IMR-90 (cell line): ENCODE results near the gene HPSE2. TPM values are rescaled to one million over a fixed set of nuclear protein-coding genes. Genes with fewer than 3 reads are reported as not detected.

Experiments used
- ATAC-seq: fragments of 200-7000 bp; cut with Tn5 transposase; 2 replicates; pipeline ENCODE4 v1.9.1; 2020; ENCODE audit warnings: low read depth, mild to moderate bottlenecking, moderate library complexity
- BruUV-seq: library from RNA; stranded (reverse); fragments of 400-500 nt; replicated peaks from 2 replicates; lab custom pipeline; 2021; lab: Mats Ljungman, UMichigan
- CTCF ChIA-PET: fragments of 300-600 bp; formaldehyde crosslinking; extraction: SDS; loops from one replicate; lab custom pipeline; 2021; ENCODE audit warnings: antibody characterized with exemption; lab: Yijun Ruan, JAX
- POLR2A ChIA-PET: fragments of 300-600 bp; sonication (Branson Sonifier 250); formaldehyde crosslinking; loops from one replicate; lab custom pipeline; 2022; ENCODE audit warnings: antibody characterized with exemption; ENCODE audit not compliant: unreplicated experiment; lab: Charles Lee
- DNase-seq: peaks from one replicate; pipeline ENCODE4 v3.0.0; 2013
- H2AFZ ChIP-seq: replicated peaks from 2 replicates; pipeline ENCODE3; 2013; ENCODE audit warnings: low read length, mild to moderate bottlenecking; ENCODE audit not compliant: poor library complexity
- H2AK5ac ChIP-seq: 2 replicates; pipeline ENCODE4 v1.6.1; 2013; ENCODE audit warnings: low read depth, low read length, inconsistent platforms
- H2AK9ac ChIP-seq: replicated peaks from 2 replicates; pipeline ENCODE3; 2013; ENCODE audit warnings: mild to moderate bottlenecking, low read depth, low read length, moderate library complexity; ENCODE audit not compliant: poor library complexity
- H2BK120ac ChIP-seq: 2 replicates; pipeline ENCODE4 v1.6.1; 2013; ENCODE audit warnings: low read depth, low read length, inconsistent platforms
- H2BK15ac ChIP-seq: 3 replicates; pipeline ENCODE4 v1.6.1; 2013; ENCODE audit warnings: low read depth, low read length, inconsistent platforms
- H2BK20ac ChIP-seq: 2 replicates; pipeline ENCODE4 v1.6.1; 2013; ENCODE audit warnings: low read depth, mild to moderate bottlenecking, inconsistent platforms, low read length, moderate library complexity
- H2BK5ac ChIP-seq: 2 replicates; pipeline ENCODE4 v1.6.1; 2013; ENCODE audit warnings: mild to moderate bottlenecking, low read depth, low read length, inconsistent platforms; ENCODE audit not compliant: poor library complexity, severe bottlenecking
- H3K14ac ChIP-seq: replicated peaks from 2 replicates; pipeline ENCODE4 v1.6.1; 2013; ENCODE audit warnings: low read depth, low read length, inconsistent platforms
- H3K18ac ChIP-seq: 2 replicates; pipeline ENCODE4 v1.6.1; 2013; ENCODE audit warnings: low read depth, low read length, control low read depth
- H3K23ac ChIP-seq: 2 replicates; pipeline ENCODE4 v1.6.1; 2013; ENCODE audit warnings: low read depth, low read length, inconsistent platforms
- H3K27ac ChIP-seq: 2 replicates; pipeline ENCODE4 v1.5.1; 2013; ENCODE audit warnings: mild to moderate bottlenecking, control low read depth, low read length; ENCODE audit not compliant: insufficient read depth
- H3K27me3 ChIP-seq: 2 replicates; pipeline ENCODE4 v1.6.1; 2013; ENCODE audit warnings: low read length; ENCODE audit not compliant: control insufficient read depth, insufficient read depth
- H3K36me3 ChIP-seq: 2 replicates; pipeline ENCODE4 v1.6.1; 2013; ENCODE audit warnings: low read length, mixed read lengths; ENCODE audit not compliant: control insufficient read depth, insufficient read depth
- H3K4ac ChIP-seq: 2 replicates; pipeline ENCODE4 v1.6.1; 2013; ENCODE audit warnings: low read depth, low read length, inconsistent platforms
- H3K4me1 ChIP-seq: 2 replicates; pipeline ENCODE4 v1.6.1; 2013; ENCODE audit warnings: low read length, mixed read lengths; ENCODE audit not compliant: control insufficient read depth, insufficient read depth
- H3K4me2 ChIP-seq: 2 replicates; pipeline ENCODE4 v1.6.1; 2013; ENCODE audit warnings: low read depth, mild to moderate bottlenecking, control low read depth, low read length, moderate library complexity
- H3K4me3 ChIP-seq: 2 replicates; pipeline ENCODE4 v1.5.1; 2013; ENCODE audit warnings: low read depth, mild to moderate bottlenecking, control low read depth, low read length, moderate library complexity; ENCODE audit not compliant: insufficient read depth
- H3K56ac ChIP-seq: 2 replicates; pipeline ENCODE4 v1.6.1; 2013; ENCODE audit warnings: low read length, inconsistent platforms; ENCODE audit not compliant: insufficient read depth; ENCODE audit errors: extremely low read depth
- H3K79me1 ChIP-seq, 2 experiments: 2 replicates each; pipeline ENCODE4 v1.6.1; 2013; ENCODE audit warnings: low read length in 2 of 2, inconsistent platforms in 1 of 2, low read depth in 1 of 2
- H3K9ac ChIP-seq: 2 replicates; pipeline ENCODE4 v1.6.1; 2013; ENCODE audit warnings: low read depth, low read length, control low read depth
- H3K9me1 ChIP-seq: 2 replicates; pipeline ENCODE4 v1.6.1; 2013; ENCODE audit warnings: low read length, inconsistent platforms; ENCODE audit not compliant: insufficient read depth
- H3K9me3 ChIP-seq: 2 replicates; pipeline ENCODE4 v1.6.1; 2013; ENCODE audit warnings: low read length; ENCODE audit not compliant: control insufficient read depth, insufficient read depth
- H4K20me1 ChIP-seq: 2 replicates; pipeline ENCODE4 v1.6.1; 2013; ENCODE audit warnings: low read length, inconsistent platforms; ENCODE audit not compliant: insufficient read depth
- H4K5ac ChIP-seq: 2 replicates; pipeline ENCODE4 v1.6.1; 2013; ENCODE audit warnings: mild to moderate bottlenecking, low read depth, low read length, control low read depth
- H4K8ac ChIP-seq, 2 experiments: 2 replicates each; pipeline ENCODE4 v1.6.1; 2013; ENCODE audit warnings: low read depth in 2 of 2, low read length in 2 of 2, control low read depth in 1 of 2, inconsistent platforms in 1 of 2
- H4K91ac ChIP-seq: 2 replicates; pipeline ENCODE4 v1.6.1; 2013; ENCODE audit warnings: low read depth, low read length, inconsistent platforms; ENCODE audit not compliant: insufficient read depth
- BHLHE40 ChIP-seq: fragments of 150-350 bp; IDR thresholded peaks from 2 replicates; pipeline ENCODE4 v1.6.1; 2016; ENCODE audit warnings: mild to moderate bottlenecking, low read depth, low read length
- CEBPB ChIP-seq: IDR thresholded peaks from 2 replicates; pipeline ENCODE4 v1.6.1; 2012; ENCODE audit warnings: low read depth, low read length, improper control_type of control experiment
- CHD1 ChIP-seq: IDR thresholded peaks from 2 replicates; pipeline ENCODE4 v1.6.1; 2012; ENCODE audit warnings: low read depth, low read length, improper control_type of control experiment
- FOS ChIP-seq: fragments of 150-350 bp; IDR thresholded peaks from 2 replicates; pipeline ENCODE4 v1.6.1; 2016; ENCODE audit warnings: low read depth, low read length
- MAFK ChIP-seq: IDR thresholded peaks from 2 replicates; pipeline ENCODE4 v1.6.1; 2012; ENCODE audit warnings: low read depth, low read length, improper control_type of control experiment
- MAZ ChIP-seq: IDR thresholded peaks from 2 replicates; pipeline ENCODE4 v1.6.1; 2012; ENCODE audit warnings: low read depth, mild to moderate bottlenecking, low read length, improper control_type of control experiment, moderate library complexity, borderline replicate concordance
- MXI1 ChIP-seq: IDR thresholded peaks from 2 replicates; pipeline ENCODE4 v1.6.1; 2012; ENCODE audit warnings: low read depth, mild to moderate bottlenecking, low read length, moderate library complexity, borderline replicate concordance
- NFE2L2 ChIP-seq: fragments of 150-350 bp; IDR thresholded peaks from 2 replicates; pipeline ENCODE4 v1.6.1; 2016; ENCODE audit warnings: low read depth, mild to moderate bottlenecking, low read length
- POLR2A ChIP-seq: IDR thresholded peaks from 2 replicates; pipeline ENCODE4 v1.6.1; 2012; ENCODE audit warnings: mild to moderate bottlenecking, low read depth, low read length
- RAD21 ChIP-seq: IDR thresholded peaks from 2 replicates; pipeline ENCODE4 v1.6.1; 2012; ENCODE audit warnings: low read length, improper control_type of control experiment
- RCOR1 ChIP-seq: IDR thresholded peaks from 2 replicates; pipeline ENCODE4 v1.6.1; 2012; ENCODE audit warnings: mild to moderate bottlenecking, low read length, improper control_type of control experiment; ENCODE audit not compliant: insufficient replicate concordance
- RFX5 ChIP-seq: IDR thresholded peaks from 2 replicates; pipeline ENCODE4 v1.8.0; 2012; ENCODE audit warnings: low read depth, mild to moderate bottlenecking, low read length, moderate library complexity
- SMC3 ChIP-seq: fragments of 150-350 bp; IDR thresholded peaks from 2 replicates; pipeline ENCODE4 v1.6.1; 2016; ENCODE audit warnings: low read depth, mild to moderate bottlenecking, antibody characterized with exemption, low read length, moderate library complexity
- WGBS, 2 experiments: methylation state at CpG; one replicate each; pipeline versions ENCODE4 v1.1.5 to v1.1.7; 2013; ENCODE audit warnings: missing lambda C conversion rate in 2 of 2; ENCODE audit not compliant: insufficient read length in 1 of 2; ENCODE audit errors: extremely low coverage in 2 of 2; 5-methylcytosine and 5-hydroxymethylcytosine counted together
- dilution Hi-C: fragments of 300-500 bp; cut with HindIII; formaldehyde crosslinking; loops from one replicate; pipeline ENCODE4 v1.14.3; 2018; ENCODE audit warnings: low sequenced_read_pairs; ENCODE audit not compliant: unreplicated experiment
- in situ Hi-C: fragments of 300-500 bp; cut with MboI; formaldehyde crosslinking; loops from 3 replicates; pipeline ENCODE4 v1.14.3; 2019; ENCODE audit warnings: low sequenced_read_pairs, inconsistent platforms, mixed read lengths
- intact Hi-C: fragments of 100-400 bp; cut with micrococcal nuclease; formaldehyde crosslinking; loops from 2 replicates; pipeline ENCODE4 v1.10.0; 2022
- polyA plus RNA-seq, 3 experiments: library from polyadenylated mRNA; depleted of rRNA; stranded (reverse); fragments of >200 nt; gene quantifications; 2 replicates each; pipeline ENCODE4 v1.2.3, GENCODE V29; 2012; ENCODE audit warnings: low replicate concordance in 1 of 3
- total RNA-seq: library from RNA; depleted of rRNA; stranded (reverse); fragments of >200 nt; gene quantifications from 2 replicates; pipeline ENCODE4 v1.2.3, GENCODE V29; 2012
- TF ChIP-seq, protein P1 (sequence below): fragments of 150-350 bp; IDR thresholded peaks from 2 replicates; pipeline ENCODE4 v1.6.1; 2016; ENCODE audit warnings: low read depth, mild to moderate bottlenecking, low read length, moderate library complexity, borderline replicate concordance
- TF ChIP-seq, protein P2 (sequence below): conservative IDR thresholded peaks from 2 replicates; pipeline ENCODE4 v1.5.1; 2012; ENCODE audit warnings: mild to moderate bottlenecking, low read depth, low read length, improper control_type of control experiment
- TF ChIP-seq, protein P3 (sequence below): fragments of 150-350 bp; IDR thresholded peaks from 2 replicates; pipeline ENCODE4 v1.6.1; 2017; ENCODE audit warnings: mild to moderate bottlenecking, antibody characterized with exemption, low read length, low read depth

HPSE2 gene
- total and polyA plus RNA-seq, 2 of the 4 experiments (the other 2 are of a cell fraction): not detected

DNA sequence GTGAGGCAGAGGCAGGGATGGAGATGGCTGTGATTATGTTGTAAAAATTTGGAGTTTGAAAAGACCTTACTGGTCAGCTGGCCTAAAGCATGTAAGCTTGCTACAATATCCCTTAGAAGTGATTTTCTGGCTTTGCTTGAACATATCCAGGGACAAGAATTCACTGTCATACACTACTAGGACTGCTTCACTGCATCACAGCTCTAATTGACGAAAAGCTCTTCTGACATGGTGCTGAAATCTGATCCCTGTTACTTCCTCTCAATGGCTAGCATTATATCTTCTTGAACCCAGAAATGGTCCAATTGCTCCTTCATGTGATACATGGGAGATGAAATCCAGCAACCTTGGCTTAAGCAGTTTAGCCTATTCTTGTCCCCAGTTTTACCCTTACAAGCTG lies 591.2 kb downstream of the HPSE2 start:
- Histone ChIP-seq H3K23ac (no peak overlapping the region), H2AFZ (no peak overlapping the region), H4K8ac (no peak overlapping the region), H3K4me1 (no peaks in the 10 kb centered on the region), H3K79me1 (no peaks in the 10 kb centered on the region), H3K27me3 (no peaks in the 10 kb centered on the region), H2AK5ac (no peak overlapping the region), H3K9me3 (no peaks in the 10 kb centered on the region), H4K5ac (no peak overlapping the region), H3K18ac (no peak overlapping the region), H3K9me1 (no peaks in the 10 kb centered on the region), H3K4ac (no peak overlapping the region), H3K9ac (no peak overlapping the region), H2BK20ac (no peak overlapping the region), H3K4me3 (no peak overlapping the region), H2BK15ac (no peak overlapping the region), H4K20me1 (no peaks in the 10 kb centered on the region), H3K14ac (no peak overlapping the region), H3K56ac (no peak overlapping the region), H3K36me3 (no peaks in the 10 kb centered on the region), H4K91ac (no peak overlapping the region), H3K4me2 (no peak overlapping the region), H2BK5ac (no peak overlapping the region), H2AK9ac (no peak overlapping the region), H3K27ac (no peak overlapping the region), H2BK120ac (no peak overlapping the region)
- TF ChIP-seq RCOR1 (no peak), CEBPB (no peak), BHLHE40 (no peak), FOS (no peak), RFX5 (no peak), NFE2L2 (no peak), MAZ (no peak), RAD21 (no peak), MXI1 (no peak), SMC3 (no peak), POLR2A (no peak), MAFK (no peak), CHD1 (no peak)
- TF ChIP-seq, protein P1, sequence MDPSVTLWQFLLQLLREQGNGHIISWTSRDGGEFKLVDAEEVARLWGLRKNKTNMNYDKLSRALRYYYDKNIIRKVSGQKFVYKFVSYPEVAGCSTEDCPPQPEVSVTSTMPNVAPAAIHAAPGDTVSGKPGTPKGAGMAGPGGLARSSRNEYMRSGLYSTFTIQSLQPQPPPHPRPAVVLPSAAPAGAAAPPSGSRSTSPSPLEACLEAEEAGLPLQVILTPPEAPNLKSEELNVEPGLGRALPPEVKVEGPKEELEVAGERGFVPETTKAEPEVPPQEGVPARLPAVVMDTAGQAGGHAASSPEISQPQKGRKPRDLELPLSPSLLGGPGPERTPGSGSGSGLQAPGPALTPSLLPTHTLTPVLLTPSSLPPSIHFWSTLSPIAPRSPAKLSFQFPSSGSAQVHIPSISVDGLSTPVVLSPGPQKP: no peak
- TF ChIP-seq, protein P2, sequence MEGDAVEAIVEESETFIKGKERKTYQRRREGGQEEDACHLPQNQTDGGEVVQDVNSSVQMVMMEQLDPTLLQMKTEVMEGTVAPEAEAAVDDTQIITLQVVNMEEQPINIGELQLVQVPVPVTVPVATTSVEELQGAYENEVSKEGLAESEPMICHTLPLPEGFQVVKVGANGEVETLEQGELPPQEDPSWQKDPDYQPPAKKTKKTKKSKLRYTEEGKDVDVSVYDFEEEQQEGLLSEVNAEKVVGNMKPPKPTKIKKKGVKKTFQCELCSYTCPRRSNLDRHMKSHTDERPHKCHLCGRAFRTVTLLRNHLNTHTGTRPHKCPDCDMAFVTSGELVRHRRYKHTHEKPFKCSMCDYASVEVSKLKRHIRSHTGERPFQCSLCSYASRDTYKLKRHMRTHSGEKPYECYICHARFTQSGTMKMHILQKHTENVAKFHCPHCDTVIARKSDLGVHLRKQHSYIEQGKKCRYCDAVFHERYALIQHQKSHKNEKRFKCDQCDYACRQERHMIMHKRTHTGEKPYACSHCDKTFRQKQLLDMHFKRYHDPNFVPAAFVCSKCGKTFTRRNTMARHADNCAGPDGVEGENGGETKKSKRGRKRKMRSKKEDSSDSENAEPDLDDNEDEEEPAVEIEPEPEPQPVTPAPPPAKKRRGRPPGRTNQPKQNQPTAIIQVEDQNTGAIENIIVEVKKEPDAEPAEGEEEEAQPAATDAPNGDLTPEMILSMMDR: no peak
- TF ChIP-seq, protein P3, sequence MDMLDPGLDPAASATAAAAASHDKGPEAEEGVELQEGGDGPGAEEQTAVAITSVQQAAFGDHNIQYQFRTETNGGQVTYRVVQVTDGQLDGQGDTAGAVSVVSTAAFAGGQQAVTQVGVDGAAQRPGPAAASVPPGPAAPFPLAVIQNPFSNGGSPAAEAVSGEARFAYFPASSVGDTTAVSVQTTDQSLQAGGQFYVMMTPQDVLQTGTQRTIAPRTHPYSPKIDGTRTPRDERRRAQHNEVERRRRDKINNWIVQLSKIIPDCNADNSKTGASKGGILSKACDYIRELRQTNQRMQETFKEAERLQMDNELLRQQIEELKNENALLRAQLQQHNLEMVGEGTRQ: no peak
- dilution Hi-C loops: no loop called here
- DNase-seq (no peak), ATAC-seq (no peak)
- BruUV-seq: no TSS peak
- WGBS, 2 experiments: no CpG with 5 or more reads among the region's 1 CpG
- intact Hi-C loops: no loop called here
- ChIA-PET CTCF (no interaction called here), POLR2A (no interaction called here)
- in situ Hi-C loops: no loop called here
